K562 (cell line): ENCODE data around the gene IFT52. TPM values are rescaled to one million over a fixed set of nuclear protein-coding genes. Genes with fewer than 3 reads are reported as not detected.

Experiments used
- ARID2 ChIP-seq: fragments of 450-650 bp; IDR thresholded peaks from 2 replicates; pipeline ENCODE4 v1.6.1; 2017; ENCODE audit warnings: antibody characterized with exemption, mild to moderate bottlenecking
- CCNT2 ChIP-seq: IDR thresholded peaks from 2 replicates; pipeline ENCODE4 v1.6.1; 2011; ENCODE audit warnings: borderline replicate concordance, low read depth, mild to moderate bottlenecking, moderate library complexity, mixed read lengths, low read length; ENCODE audit not compliant: insufficient read length; ENCODE audit errors: extremely low read depth
- CEBPG ChIP-seq, 3 experiments: fragments of 200-800 bp in 1 of 3; sonication (Bioruptor generic) in 1 of 3; sonication (generic) in 1 of 3; formaldehyde crosslinking in 1 of 3; IDR thresholded peaks in 2 of 3; conservative IDR thresholded peaks in 1 of 3; 2 replicates each; pipeline versions ENCODE4 v1.6.1 to v1.8.0; 2016 to 2022; ENCODE audit warnings: missing compliant biosample characterization in 2 of 3, missing genetic modification characterization in 2 of 3, mild to moderate bottlenecking in 1 of 3, missing genetic modification reagents in 1 of 3
- ERF ChIP-seq: fragments of 450-650 bp; formaldehyde crosslinking; IDR thresholded peaks from 2 replicates; pipeline ENCODE4 v1.4.0; 2020; ENCODE audit warnings: mild to moderate bottlenecking, mixed read lengths
- GTF2F1 ChIP-seq: IDR thresholded peaks from 2 replicates; pipeline ENCODE4 v1.6.1; 2011; ENCODE audit warnings: low read depth, low read length, improper control_type of control experiment
- HMGN3 ChIP-seq: IDR thresholded peaks from 2 replicates; pipeline ENCODE4 v1.6.1; 2011; ENCODE audit warnings: borderline replicate concordance, low read depth, mild to moderate bottlenecking, mixed read lengths, low read length; ENCODE audit not compliant: insufficient read length; ENCODE audit errors: extremely low read depth
- MTA2 ChIP-seq: fragments of 450-650 bp; IDR thresholded peaks from 2 replicates; pipeline ENCODE4 v1.6.1; 2016; ENCODE audit warnings: low read depth
- PHB2 ChIP-seq: fragments of 450-650 bp; IDR thresholded peaks from 2 replicates; pipeline ENCODE4 v1.6.1; 2017; ENCODE audit warnings: low read depth
- RFX5 ChIP-seq: IDR thresholded peaks from 2 replicates; pipeline ENCODE4 v1.6.1; 2011; ENCODE audit warnings: low read depth, mild to moderate bottlenecking, improper control_type of control experiment, low read length
- ZNF668 ChIP-seq: fragments of 250-450 bp; sonication (Bioruptor Pico); IDR thresholded peaks from 2 replicates; pipeline ENCODE4 v1.8.0; 2022; ENCODE audit warnings: mild to moderate bottlenecking, inconsistent platforms
- ZNF830 ChIP-seq: fragments of 250-450 bp; sonication (Bioruptor Pico); IDR thresholded peaks from 2 replicates; pipeline ENCODE4 v1.5.0; 2021; ENCODE audit warnings: mild to moderate bottlenecking
- ZSCAN32 ChIP-seq: fragments of 450-650 bp; formaldehyde crosslinking; IDR thresholded peaks from 2 replicates; pipeline ENCODE4 v1.4.0; 2020; ENCODE audit warnings: mild to moderate bottlenecking, moderate library complexity
- polyA plus RNA-seq, 8 experiments: library from polyadenylated mRNA; depleted of rRNA in 4 of 8; stranded (reverse) in 5 of 8; unstranded in 3 of 8; fragments of >200 nt; fragmentation: Nextera tagmentation in 2 of 8; fragmentation: Illumina TruSeq in 1 of 8; extraction: Ambion mirVana in 2 of 8; extraction: Trizol in 1 of 8; gene quantifications; 2 replicates each; pipeline versions ENCODE4 v1.2.1 to v1.2.3, GENCODE V29; 2011 to 2014; ENCODE audit warnings: inconsistent platforms in 1 of 8, missing spikeins in 1 of 8
- total RNA-seq, 7 experiments: library from RNA; depleted of rRNA in 6 of 7; stranded (reverse); fragments of >200 nt in 6 of 7; fragmentation: Illumina TruSeq in 2 of 7; extraction: Trizol in 2 of 7; gene quantifications; 2 replicates each; pipeline versions ENCODE4 v1.2.1 to v1.2.3, GENCODE V29; 2011 to 2021; ENCODE audit warnings: low replicate concordance in 1 of 7
- TF ChIP-seq, protein P1 (sequence below): fragments of 450-650 bp; formaldehyde crosslinking; IDR thresholded peaks from 2 replicates; pipeline ENCODE4 v1.4.0; 2020; ENCODE audit warnings: mild to moderate bottlenecking, mixed read lengths
- TF ChIP-seq, protein P2 (sequence below): fragments of 250-450 bp; sonication (Bioruptor Pico); IDR thresholded peaks from 2 replicates; pipeline ENCODE4 v1.4.0; 2020
- TF ChIP-seq, protein P3 (sequence below): fragments of 450-650 bp; formaldehyde crosslinking; IDR thresholded peaks from 2 replicates; pipeline ENCODE4 v1.4.0; 2022; ENCODE audit warnings: missing genetic modification characterization
- TF ChIP-seq, protein P4 (sequence below): fragments of 250-450 bp; sonication (Bioruptor Pico); IDR thresholded peaks from 2 replicates; pipeline ENCODE4 v1.8.0; 2022; ENCODE audit warnings: inconsistent platforms

IFT52 gene
- total and polyA plus RNA-seq, 9 of the 15 experiments (the other 6 are each of a cell fraction or from before 2014, with no cell fraction given): 11.0 to 31.4 (median 20.4) TPM

DNA sequence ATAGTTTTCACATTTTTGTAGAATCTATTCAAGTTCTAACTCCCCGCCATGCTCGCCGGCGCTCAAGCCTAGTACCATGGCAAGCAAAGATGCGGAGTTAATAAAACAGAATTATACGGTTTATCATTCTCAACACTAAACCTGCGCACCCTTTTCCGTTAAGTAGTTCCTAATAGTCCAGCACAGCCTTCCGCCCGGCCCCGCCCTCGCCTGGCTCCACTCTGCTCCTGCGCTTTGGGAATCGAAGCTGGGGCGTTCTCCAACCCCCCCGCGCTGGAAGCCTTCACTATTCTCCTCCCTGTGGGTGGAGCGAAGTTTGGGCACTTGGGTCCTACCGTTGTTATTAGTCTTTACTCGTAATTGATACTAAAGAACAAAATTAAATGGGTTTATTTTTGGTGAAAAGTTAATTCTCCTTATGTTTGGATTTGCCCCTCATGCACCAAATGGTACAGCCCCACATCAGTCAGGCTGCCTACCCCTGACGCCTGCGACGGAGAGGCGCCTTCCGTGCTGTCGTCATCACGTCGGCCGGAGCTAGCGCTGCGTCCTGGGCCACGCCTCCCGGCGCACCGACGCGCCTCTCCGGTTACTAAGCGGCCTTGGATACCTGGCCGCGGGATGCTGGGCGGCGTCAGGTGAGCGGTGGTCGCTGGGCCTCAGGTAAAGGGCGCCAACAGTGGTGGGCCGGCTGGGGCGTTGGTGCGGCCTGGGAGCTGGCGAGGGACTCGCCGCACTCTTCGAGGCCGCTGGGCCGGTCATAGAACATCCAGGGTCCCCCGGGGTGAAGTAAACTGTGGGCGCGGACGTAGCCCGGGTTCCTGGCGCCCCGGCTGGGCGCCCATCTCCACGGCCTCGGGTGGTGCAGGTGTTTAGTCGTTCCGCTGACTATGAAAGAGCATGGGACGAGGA lies at the start of gene IFT52 (continued):
- TF ChIP-seq, protein P1, sequence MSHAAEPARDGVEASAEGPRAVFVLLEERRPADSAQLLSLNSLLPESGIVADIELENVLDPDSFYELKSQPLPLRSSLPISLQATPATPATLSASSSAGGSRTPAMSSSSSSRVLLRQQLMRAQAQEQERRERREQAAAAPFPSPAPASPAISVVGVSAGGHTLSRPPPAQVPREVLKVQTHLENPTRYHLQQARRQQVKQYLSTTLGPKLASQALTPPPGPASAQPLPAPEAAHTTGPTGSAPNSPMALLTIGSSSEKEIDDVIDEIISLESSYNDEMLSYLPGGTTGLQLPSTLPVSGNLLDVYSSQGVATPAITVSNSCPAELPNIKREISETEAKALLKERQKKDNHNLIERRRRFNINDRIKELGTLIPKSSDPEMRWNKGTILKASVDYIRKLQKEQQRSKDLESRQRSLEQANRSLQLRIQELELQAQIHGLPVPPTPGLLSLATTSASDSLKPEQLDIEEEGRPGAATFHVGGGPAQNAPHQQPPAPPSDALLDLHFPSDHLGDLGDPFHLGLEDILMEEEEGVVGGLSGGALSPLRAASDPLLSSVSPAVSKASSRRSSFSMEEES (CRISPR knock-in tag): no peak
- TF ChIP-seq CEBPG (CRISPR knock-in tag; IDR thresholded peaks at IDR 0.05) (no peak), CEBPG (tag; conservative IDR thresholded peaks at IDR 0.05 in 1 of 2, IDR thresholded peaks at IDR 0.05 in 1 of 2) (no peak), ERF (CRISPR knock-in tag) (no peak), MTA2 (no peak), ZNF668 (CRISPR knock-in tag) (no peak), PHB2 (no peak), CCNT2 (no peak), HMGN3 (peak; percentile 4), ZSCAN32 (no peak), RFX5 (0 out of 2 replicates have a peak, but pooled peaks have one; percentile 14), ZNF830 (CRISPR knock-in tag) (no peak), GTF2F1 (no peak), ARID2 (no peak)
- TF ChIP-seq, protein P2, sequence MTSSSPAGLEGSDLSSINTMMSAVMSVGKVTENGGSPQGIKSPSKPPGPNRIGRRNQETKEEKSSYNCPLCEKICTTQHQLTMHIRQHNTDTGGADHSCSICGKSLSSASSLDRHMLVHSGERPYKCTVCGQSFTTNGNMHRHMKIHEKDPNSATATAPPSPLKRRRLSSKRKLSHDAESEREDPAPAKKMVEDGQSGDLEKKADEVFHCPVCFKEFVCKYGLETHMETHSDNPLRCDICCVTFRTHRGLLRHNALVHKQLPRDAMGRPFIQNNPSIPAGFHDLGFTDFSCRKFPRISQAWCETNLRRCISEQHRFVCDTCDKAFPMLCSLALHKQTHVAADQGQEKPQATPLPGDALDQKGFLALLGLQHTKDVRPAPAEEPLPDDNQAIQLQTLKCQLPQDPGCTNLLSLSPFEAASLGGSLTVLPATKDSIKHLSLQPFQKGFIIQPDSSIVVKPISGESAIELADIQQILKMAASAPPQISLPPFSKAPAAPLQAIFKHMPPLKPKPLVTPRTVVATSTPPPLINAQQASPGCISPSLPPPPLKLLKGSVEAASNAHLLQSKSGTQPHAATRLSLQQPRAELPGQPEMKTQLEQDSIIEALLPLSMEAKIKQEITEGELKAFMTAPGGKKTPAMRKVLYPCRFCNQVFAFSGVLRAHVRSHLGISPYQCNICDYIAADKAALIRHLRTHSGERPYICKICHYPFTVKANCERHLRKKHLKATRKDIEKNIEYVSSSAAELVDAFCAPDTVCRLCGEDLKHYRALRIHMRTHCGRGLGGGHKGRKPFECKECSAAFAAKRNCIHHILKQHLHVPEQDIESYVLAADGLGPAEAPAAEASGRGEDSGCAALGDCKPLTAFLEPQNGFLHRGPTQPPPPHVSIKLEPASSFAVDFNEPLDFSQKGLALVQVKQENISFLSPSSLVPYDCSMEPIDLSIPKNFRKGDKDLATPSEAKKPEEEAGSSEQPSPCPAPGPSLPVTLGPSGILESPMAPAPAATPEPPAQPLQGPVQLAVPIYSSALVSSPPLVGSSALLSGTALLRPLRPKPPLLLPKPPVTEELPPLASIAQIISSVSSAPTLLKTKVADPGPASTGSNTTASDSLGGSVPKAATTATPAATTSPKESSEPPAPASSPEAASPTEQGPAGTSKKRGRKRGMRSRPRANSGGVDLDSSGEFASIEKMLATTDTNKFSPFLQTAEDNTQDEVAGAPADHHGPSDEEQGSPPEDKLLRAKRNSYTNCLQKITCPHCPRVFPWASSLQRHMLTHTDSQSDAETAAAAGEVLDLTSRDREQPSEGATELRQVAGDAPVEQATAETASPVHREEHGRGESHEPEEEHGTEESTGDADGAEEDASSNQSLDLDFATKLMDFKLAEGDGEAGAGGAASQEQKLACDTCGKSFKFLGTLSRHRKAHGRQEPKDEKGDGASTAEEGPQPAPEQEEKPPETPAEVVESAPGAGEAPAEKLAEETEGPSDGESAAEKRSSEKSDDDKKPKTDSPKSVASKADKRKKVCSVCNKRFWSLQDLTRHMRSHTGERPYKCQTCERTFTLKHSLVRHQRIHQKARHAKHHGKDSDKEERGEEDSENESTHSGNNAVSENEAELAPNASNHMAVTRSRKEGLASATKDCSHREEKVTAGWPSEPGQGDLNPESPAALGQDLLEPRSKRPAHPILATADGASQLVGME (CRISPR knock-in tag): no peak
- TF ChIP-seq, protein P3, sequence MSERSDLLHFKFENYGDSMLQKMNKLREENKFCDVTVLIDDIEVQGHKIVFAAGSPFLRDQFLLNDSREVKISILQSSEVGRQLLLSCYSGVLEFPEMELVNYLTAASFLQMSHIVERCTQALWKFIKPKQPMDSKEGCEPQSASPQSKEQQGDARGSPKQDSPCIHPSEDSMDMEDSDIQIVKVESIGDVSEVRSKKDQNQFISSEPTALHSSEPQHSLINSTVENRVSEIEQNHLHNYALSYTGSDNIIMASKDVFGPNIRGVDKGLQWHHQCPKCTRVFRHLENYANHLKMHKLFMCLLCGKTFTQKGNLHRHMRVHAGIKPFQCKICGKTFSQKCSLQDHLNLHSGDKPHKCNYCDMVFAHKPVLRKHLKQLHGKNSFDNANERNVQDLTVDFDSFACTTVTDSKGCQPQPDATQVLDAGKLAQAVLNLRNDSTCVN (CRISPR knock-in tag): no peak
- TF ChIP-seq, protein P4, sequence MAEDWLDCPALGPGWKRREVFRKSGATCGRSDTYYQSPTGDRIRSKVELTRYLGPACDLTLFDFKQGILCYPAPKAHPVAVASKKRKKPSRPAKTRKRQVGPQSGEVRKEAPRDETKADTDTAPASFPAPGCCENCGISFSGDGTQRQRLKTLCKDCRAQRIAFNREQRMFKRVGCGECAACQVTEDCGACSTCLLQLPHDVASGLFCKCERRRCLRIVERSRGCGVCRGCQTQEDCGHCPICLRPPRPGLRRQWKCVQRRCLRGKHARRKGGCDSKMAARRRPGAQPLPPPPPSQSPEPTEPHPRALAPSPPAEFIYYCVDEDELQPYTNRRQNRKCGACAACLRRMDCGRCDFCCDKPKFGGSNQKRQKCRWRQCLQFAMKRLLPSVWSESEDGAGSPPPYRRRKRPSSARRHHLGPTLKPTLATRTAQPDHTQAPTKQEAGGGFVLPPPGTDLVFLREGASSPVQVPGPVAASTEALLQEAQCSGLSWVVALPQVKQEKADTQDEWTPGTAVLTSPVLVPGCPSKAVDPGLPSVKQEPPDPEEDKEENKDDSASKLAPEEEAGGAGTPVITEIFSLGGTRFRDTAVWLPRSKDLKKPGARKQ (CRISPR knock-in tag): no peak
